Kidney capillary endothelial cell (primary cell): ENCODE results near the gene SULF2.

Source experiments
- DNase-seq: peaks from one replicate; pipeline ENCODE4 v3.0.0-alpha.2; 2018; ENCODE audit warnings: low spot score

The SULF2 gene

DNA sequence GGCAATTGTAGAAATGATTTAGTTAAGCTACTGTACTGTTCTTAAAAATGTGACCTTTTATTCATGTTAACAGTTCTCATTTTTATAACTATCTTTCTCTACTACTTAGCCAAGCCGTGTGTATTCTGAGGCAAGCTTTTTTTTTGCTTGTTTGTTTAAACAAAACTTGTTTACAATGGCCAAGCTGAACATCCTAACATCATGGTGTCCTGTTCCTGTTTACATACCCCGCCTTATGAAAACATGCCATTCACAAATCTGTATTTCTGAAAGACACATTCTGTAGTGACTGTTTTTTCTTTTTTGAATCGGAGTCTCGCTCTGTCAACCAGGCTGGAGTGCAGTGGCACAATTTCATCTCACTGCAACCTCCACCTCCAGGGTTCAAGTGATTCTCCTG lies 142.7 kb downstream of the SULF2 start:
- no peak for DNase-seq

DNA sequence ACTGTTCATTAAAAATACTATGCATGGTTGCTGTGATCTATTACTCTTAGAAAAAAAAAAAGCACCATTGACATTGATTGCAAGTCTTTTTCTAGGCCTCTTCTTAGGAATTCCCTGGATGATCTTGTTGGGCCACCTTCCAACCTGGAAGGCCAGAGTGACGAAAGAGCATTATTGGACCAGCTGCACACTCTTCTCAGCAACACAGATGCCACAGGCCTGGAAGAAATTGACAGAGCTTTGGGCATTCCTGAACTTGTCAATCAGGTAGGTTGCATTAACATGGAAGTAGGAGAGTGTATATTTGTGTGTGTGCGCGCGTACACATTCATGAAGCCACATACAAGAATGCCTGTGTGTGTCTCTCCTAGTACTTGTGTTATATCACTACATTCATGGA lies 143.2 kb downstream of the SULF2 start:
- no peak for DNase-seq

DNA sequence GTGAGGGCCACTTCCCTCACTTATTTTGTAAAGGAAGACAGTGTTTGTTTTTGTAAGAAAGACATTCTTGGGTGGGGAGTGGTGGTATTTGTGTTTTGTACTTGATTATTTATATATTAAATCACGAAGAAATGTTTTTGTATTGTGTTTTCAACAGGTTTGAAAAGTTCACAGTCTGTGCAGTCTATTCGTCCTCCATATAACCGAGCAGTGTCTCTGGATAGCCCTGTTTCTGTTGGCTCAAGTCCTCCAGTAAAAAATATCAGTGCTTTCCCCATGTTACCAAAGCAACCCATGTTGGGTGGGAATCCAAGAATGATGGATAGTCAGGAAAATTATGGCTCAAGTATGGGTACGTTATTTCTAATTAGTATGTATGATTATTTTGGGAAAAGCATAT lies 146.4 kb downstream of the SULF2 start:
- DNase-seq: no peak

DNA sequence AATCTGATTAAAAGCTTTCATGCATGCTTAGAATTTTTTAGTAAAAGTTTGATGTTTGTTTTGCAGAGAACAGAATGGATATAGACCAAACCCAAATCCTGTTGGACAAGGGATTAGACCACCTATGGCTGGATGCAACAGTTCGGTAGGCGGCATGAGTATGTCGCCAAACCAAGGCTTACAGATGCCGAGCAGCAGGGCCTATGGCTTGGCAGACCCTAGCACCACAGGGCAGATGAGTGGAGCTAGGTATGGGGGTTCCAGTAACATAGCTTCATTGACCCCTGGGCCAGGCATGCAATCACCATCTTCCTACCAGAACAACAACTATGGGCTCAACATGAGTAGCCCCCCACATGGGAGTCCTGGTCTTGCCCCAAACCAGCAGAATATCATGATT lies 150.0 kb downstream of the SULF2 start:
- DNase-seq: no peak

DNA sequence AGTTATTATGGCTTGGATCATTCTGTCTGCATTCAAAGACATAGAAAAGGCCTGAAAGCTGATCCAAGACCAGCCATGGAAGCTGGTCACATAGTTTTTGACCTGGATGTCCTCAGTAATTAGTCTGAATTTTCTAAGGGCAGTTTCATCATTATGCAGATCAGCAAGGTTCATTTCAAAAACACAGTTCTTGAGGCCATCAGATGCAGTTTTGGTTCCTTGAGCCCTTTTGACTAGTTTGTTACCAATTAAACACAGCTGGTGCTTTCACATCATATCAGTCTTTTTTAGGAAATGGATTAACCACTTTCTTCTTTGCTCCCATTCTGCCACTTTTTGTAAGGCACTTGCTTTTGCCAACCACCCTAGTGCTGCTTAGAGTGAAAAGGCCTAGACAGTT lies 154.2 kb downstream of the SULF2 start:
- DNase-seq: no peak

DNA sequence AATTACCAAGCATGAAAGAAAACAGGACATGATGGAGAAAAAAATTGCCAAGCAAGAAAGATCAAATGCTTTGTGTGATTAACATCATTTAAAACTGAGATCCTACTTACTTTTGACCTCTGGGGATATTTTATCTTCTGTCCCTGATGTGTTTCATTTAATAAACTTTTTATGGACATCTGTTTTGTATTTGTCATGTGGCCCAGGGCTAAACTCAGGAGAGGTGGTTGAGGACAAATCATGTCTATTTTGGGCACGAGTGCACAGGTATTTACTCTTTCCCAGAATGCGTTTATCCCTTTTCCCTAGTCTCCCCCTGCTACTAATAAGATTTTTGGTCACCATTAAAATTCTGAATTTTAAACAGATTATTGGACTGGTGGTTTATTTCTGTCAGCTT lies 155.4 kb downstream of the SULF2 start:
- no peak for DNase-seq

DNA sequence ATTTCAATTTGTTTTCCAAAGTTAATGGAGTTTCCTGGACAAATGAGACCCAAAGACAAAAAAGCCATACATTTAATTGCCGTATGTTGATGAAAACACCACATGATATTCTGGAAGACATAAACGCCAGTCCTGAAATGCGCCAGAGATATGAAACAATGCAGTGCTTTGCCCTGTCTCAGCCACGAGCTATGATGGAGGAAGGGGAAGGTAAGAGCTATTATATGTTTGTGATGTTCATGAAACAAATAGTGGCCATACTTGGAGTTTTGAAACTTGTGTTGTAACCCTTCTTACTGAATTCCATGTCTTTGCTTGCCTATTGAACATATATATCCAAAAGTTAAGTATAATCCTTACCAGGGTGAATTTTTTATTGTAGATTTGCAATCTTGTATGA lies 157.7 kb downstream of the SULF2 start:
- no peak for DNase-seq

DNA sequence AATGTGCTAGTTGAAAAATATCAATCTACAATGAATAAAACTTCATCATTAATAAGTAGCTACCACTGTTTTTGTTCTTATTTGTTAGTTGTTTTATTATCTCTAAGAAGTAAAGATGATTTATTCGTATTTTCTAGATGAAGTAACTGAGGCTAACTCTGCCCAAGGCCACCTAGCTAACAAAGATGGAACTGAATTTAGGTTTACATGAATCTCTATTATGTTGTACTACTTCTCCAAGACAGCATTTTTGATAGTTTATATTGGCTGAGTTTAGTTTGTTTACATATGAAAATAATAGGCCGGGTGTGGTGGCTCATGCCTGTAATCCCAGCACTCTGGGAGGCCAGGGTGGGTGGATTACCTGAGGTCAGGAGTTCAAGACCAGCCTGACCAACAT lies 162.1 kb downstream of the SULF2 start:
- DNase-seq: no peak

DNA sequence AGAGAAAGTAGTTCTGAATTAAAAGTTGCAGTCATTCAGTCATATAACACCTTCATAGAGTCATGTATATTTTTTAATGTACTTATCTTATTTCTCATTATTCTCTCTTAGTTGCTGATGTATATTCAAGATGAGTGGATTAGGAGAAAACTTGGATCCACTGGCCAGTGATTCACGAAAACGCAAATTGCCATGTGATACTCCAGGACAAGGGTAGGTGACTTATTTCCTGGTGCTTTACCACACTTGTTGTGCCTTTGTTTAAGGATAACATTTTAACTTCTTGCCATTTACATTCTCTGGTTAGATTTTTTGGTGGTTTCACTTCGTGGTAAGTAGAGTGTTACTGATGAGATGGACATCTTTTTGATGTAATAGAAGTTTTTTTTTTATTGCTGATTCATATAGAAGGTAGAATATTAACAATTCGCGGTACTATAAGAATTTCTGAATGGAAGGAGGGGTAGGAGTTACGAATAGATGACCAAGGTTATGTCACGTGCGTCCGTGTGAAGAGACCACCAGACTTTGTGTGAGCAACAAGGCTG lies 163.1 kb downstream of the SULF2 start:
- no peak for DNase-seq

DNA sequence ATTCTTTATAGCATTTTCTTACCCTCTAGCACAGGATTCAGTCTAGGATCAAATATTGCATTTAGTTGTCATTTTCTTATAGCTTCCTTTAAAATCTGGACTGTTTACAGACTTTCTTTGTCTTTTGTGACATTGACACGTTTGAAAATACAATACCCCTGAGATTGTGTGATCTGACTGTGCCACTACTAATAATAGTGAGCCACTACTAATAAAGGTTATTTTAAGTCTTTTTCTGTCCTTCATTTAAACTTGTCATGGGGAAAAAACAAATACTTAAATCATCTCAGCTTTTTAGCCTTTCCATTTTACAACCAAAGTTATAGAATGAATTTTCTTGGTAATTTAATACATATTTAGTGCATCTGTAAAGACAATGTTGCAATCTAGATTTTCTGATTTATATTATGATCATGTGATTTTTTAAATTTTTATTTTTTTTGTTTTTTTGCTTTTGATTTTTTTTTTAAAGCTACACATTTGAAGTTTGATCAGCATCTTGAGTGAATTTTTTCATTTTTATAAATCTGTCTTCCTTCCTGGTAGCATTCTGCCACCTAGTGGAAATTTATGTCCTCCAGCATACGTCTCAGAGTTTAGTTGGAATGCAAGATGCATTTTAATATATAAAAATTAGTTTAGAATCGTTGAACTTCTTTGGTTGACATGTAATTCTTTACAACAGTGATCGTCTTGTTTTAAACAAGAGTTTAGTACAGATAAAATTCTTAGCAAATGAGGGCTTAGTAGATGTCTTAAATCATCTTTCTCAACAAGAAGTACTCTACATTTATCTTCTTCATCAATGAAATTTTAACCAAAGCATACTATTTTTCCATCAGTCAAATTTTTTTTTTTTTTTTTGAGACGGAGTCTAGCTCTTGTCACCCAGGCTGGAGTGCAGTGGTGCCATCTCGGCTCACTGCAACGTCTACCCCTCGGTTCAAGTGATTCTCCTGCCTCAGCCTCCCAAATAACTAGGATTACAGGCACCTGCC lies 164.2 kb downstream of the SULF2 start:
- DNase-seq: peak; percentile 76

DNA sequence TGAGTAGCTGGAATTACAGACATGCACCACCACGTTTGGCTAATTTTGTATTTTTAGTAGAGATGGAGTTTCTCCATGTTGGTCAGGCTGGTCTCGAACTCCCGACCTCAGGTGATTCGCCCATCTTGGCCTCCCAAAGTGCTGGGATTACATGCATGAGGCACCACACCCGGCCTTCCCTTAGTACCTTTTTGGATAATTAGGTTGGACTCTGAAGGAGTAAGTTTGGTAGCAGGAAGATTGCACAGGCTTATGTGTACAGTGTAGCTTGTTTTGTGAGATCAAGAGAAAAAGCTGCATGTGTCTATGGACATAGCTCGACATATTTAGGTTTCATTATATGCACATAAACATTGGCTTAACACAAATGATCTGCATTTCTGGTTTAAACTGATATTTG lies 166.8 kb downstream of the SULF2 start:
- no peak for DNase-seq

DNA sequence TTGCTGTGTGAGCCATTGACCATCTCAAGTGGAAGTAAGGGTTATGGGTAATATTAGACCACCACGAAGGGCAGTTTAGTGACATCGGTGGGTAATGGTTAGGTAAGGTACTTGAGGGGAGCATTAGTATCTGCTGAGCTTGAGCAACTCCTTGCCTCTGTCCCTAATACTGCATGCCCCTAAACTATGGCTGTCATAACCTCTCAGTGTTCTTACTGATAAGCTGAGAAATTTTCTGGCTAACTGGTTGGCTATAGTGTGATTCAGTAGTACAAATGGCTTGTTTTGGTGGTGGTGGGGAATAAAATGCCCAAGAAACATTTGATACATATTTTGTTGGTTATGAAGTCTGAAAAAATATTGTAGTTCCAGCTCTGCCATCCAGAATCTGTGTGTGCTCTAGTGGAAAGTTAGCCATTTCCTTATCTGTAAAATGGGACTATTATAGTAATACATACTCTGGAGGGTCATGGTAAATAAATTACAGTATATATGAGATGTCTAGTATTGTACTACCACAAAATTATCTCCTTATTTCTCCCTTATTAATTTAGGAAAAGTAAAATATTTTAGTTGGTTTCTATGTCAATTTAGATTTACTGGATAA lies 170.5 kb downstream of the SULF2 start:
- DNase-seq: no peak

DNA sequence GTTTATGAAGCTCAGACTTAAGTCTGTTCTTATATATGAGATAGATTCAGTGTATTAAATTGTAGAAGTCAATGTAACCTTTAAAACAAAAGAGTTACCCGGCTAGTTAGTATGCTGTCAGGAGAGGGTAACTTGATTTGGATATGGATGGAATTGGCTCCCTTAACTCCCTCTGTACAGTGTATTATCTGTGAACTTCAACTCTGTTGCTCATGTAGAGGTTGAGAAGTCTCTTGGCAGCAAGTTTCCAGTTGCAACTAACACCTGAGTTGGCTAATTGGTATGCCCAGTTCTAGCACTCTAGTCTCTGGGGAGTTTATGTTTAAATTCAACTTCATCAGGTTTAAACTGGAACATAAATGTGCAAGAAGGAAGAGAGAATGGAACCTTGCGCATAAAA lies 172.6 kb downstream of the SULF2 start:
- DNase-seq: no peak

DNA sequence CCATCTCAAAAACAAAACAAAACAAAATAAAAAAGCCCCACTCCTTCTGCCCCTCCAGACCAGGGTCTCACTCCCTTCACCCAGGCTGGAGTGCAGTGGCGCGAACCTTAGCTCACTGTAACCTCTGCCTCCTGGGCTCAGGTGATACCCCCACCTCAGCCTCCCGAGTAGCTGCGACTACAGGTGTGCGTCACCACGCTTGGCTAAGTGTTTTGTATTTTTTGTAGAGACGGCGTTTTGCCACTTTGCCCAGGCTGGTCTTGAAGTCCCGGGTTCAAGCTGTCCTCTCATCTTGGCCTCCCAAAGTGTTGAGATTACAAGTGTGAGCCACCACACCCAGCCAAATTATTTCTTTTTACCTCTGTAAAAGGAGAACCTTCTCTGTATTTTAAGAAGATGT lies 173.5 kb downstream of the SULF2 start:
- DNase-seq: no peak

DNA sequence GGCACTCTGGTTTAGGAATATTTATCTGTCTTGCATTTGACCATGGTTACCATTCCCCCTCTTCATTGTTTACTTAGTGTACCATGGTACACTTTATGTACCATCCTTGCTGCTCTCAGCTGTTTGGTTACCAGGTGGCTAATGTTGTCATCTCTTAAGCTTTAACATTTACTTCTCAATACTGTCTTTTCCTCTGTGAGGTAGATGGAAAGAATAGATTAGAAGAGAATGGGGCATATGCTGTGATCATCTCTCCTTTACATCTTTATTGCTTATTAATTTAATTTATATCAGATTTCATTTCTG lies 174.4 kb downstream of the SULF2 start:
- no peak for DNase-seq

DNA sequence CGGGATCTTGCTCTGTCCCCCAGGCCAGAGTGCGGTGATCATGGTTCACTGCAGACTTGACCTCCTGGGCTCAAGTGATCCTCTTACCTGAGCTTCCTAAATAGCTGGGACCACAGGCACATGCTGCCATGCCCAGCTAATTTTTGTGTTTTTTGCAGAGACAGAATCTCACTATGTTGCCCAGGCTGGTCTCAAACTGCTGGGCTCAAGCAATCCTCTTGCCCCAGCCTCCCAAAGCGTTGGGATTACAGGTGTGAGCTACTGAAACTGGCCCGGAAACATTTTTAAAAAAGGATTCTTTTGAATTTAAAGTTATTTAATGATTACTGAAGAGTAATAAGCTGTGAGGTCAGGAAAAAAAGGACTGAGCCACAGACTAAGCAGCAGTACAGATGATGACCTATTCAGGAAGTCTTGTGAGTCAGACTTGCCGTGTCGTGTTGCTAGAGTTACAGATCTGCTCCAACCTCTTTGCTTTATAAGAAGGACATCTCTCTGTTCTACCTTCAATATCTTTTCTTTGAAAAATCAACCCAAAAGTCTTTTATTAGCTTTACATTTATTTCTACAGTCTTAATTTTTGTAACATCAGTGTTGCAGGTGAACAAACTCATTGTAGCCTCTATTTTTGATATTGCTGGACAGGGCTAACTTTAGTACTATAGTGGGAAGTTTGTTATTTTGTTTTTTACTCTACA lies 174.9 kb downstream of the SULF2 start:
- DNase-seq: peak; percentile 74

DNA sequence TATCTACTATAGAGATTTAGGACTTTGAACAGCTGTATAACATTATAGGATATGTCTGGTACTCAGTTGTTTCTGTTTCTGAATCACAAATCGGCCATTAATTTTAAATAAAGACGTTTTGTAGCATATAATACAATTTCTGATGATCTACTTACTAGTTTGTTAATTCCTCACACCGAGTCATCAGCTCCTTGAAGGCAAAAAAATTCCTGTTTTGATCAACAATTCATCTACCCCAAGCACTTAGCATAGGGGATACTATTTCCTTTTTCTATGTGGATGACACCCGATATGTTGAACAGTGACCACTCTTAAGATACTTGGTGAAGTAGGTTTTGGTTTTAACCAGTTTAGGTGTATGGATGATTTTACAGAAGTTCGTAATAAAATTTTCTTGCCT lies 176.3 kb downstream of the SULF2 start:
- DNase-seq: no peak
